ENCODE measurements around the gene CRELD1.
"Not testable (repeated sequence)": the region's sequence is repeated elsewhere in the genome, so short reads cannot be mapped to it uniquely, and the experiment has no call there.

Gene CRELD1

GRCh38 chr3:9933561-9934234 lies at the start of gene CRELD1:
CRELD1 (plus strand) TSS chr3:9933834; CDS start chr3:9934439, 605 bp downstream.
- peak; percentile 97 for DNase-seq

GRCh38 chr3:9884555-9885165 lies 49.0 kb upstream of the CRELD1 start:
- DNase-seq = no peak

- no peak for DNase-seq
Measured at GRCh38 chr3:9886328-9886727, 47.3 kb upstream of the CRELD1 start.

- peak; percentile 30 for DNase-seq
Measured at GRCh38 chr3:9887480-9887879, 46.2 kb upstream of the CRELD1 start.

GRCh38 chr3:9888540-9888939 lies 45.1 kb upstream of the CRELD1 start:
- no peak for DNase-seq

GRCh38 chr3:9889405-9889804 lies 44.2 kb upstream of the CRELD1 start:
- DNase-seq = no peak

- peak; percentile 90 for DNase-seq
Measured at GRCh38 chr3:9890249-9891071, 43.2 kb upstream of the CRELD1 start, which contains the start of gene JAGN1. JAGN1 (plus strand) TSS chr3:9890610; CDS start chr3:9890723, 113 bp downstream.

GRCh38 chr3:9891072-9891622 lies 42.5 kb upstream of the CRELD1 start:
- no peak for DNase-seq

- DNase-seq = no peak
Measured at GRCh38 chr3:9893739-9894138, 39.9 kb upstream of the CRELD1 start.

GRCh38 chr3:9895715-9896114 lies 37.9 kb upstream of the CRELD1 start:
- not testable (repeated sequence) for DNase-seq

GRCh38 chr3:9896755-9897407 lies 36.8 kb upstream of the CRELD1 start:
- not testable (repeated sequence) for DNase-seq

- DNase-seq = no peak
Measured at GRCh38 chr3:9897408-9898372, 35.9 kb upstream of the CRELD1 start.

GRCh38 chr3:9898467-9899241 lies 35.0 kb upstream of the CRELD1 start:
- no peak for DNase-seq

- no peak for DNase-seq
Measured at GRCh38 chr3:9899289-9899791, 34.3 kb upstream of the CRELD1 start.

GRCh38 chr3:9900965-9901415 lies 32.6 kb upstream of the CRELD1 start:
- not testable (repeated sequence) for DNase-seq

- no peak for DNase-seq
Measured at GRCh38 chr3:9901967-9902366, 31.7 kb upstream of the CRELD1 start.

- DNase-seq = no peak
Measured at GRCh38 chr3:9902372-9903237, 31.0 kb upstream of the CRELD1 start, which contains the start of gene IL17RE. IL17RE (plus strand) TSS chr3:9902848; CDS start chr3:9902933, 85 bp downstream.

GRCh38 chr3:9903238-9903624 lies 30.4 kb upstream of the CRELD1 start:
- DNase-seq = peak; percentile 70

GRCh38 chr3:9903904-9904303 lies 29.7 kb upstream of the CRELD1 start:
- DNase-seq = no peak
